Subcutaneous abdominal adipose tissue (tissue), 5 donors: ENCODE data around the gene IFNA21.
A peak's percentile ranks its signal among the peaks of the same experiment; 100 is the strongest.
"Not testable (repeated sequence)": the region's sequence is repeated elsewhere in the genome, so short reads cannot be mapped to it uniquely, and the experiment has no call there.

Experiments
- H3K27ac ChIP-seq: one replicate; pipeline ENCODE4 v1.7.0; 2013; ENCODE audit warnings: low read depth, mild to moderate bottlenecking, inconsistent platforms, low read length, moderate library complexity
- H3K27me3 ChIP-seq, 5 donors: one replicate each; pipeline ENCODE4 v1.7.0; 2013; ENCODE audit warnings: low read length in 5 of 5, inconsistent platforms in 1 of 5; ENCODE audit not compliant: control insufficient read depth in 5 of 5, insufficient read depth in 4 of 5
- H3K36me3 ChIP-seq, 5 donors: one replicate each; pipeline ENCODE4 v1.7.0; 2013; ENCODE audit warnings: low read length in 5 of 5; ENCODE audit not compliant: control insufficient read depth in 5 of 5, insufficient read depth in 5 of 5
- H3K4me1 ChIP-seq, 5 donors: one replicate each; pipeline ENCODE4 v1.7.0; 2013; ENCODE audit warnings: low read length in 5 of 5, mild to moderate bottlenecking in 3 of 5, moderate library complexity in 1 of 5; ENCODE audit not compliant: control insufficient read depth in 5 of 5, insufficient read depth in 5 of 5
- H3K4me3 ChIP-seq, 5 donors: one replicate each; pipeline ENCODE4 v1.7.0; 2013; ENCODE audit warnings: low read length in 5 of 5, low read depth in 1 of 5
- H3K9ac ChIP-seq, 5 donors: one replicate each; pipeline ENCODE4 v1.7.0; 2013; ENCODE audit warnings: low read length in 5 of 5, mild to moderate bottlenecking in 4 of 5, moderate library complexity in 3 of 5
- H3K9me3 ChIP-seq, 5 donors: one replicate each; pipeline ENCODE4 v1.7.0; 2013; ENCODE audit warnings: low read length in 5 of 5; ENCODE audit not compliant: control insufficient read depth in 5 of 5
- donor health status: healthy.
- donor health status: healthy.
- donor health status: healthy.
- donor health status: healthy.
- donor health status: healthy.

Gene IFNA21

GRCh38 chr9:21182810-21183736 lies 16.6 kb upstream of the IFNA21 start:
- not testable (repeated sequence) for H3K27me3 ChIP-seq, H3K9me3 ChIP-seq, H3K27ac ChIP-seq, H3K36me3 ChIP-seq, H3K9ac ChIP-seq, H3K4me3 ChIP-seq, H3K4me1 ChIP-seq

GRCh38 chr9:21174671-21175070 lies 8.2 kb upstream of the IFNA21 start:
- Histone ChIP-seq H3K9me3 (no peaks in the 10 kb centered on the region), H3K27ac (no peak overlapping the region), H3K27me3 (no peaks in the 10 kb centered on the region), H3K9ac (no peak overlapping the region), H3K4me3 (no peak overlapping the region), H3K36me3 (no peaks in the 10 kb centered on the region), H3K4me1 (no peaks in the 10 kb centered on the region)

DNA sequence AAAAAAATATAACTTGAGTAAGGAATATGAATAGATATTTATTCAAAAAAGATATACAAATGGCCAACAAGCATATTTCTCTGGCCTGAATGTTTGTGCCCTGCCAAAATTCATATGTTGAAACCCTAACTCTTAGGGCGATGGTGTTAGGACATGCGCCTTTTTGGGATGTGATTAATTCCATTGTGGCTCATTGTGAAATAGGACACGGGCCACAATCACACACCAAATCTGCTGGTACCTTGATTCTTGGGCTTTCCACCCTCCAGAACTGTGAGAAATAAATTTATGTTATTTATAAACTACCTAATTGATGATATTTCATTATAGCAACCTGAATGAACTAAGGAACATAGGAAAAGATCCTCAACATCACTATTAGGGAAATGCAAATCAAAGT lies 5.7 kb upstream of the IFNA21 start:
- H3K9me3 ChIP-seq, result no peaks in the 10 kb centered on the region
- H3K27me3 ChIP-seq, result no peaks in the 10 kb centered on the region
- no peaks in the 10 kb centered on the region for H3K4me1 ChIP-seq
- no peak overlapping the region for H3K9ac ChIP-seq
- H3K27ac ChIP-seq, result no peak overlapping the region
- no peaks in the 10 kb centered on the region for H3K36me3 ChIP-seq
- no peak overlapping the region for H3K4me3 ChIP-seq

GRCh38 chr9:21171351-21171750 lies 4.9 kb upstream of the IFNA21 start:
- no peak overlapping the region for H3K27ac ChIP-seq
- H3K4me3 ChIP-seq, result no peak overlapping the region
- H3K36me3 ChIP-seq, result no peaks in the 10 kb centered on the region
- no peaks in the 10 kb centered on the region for H3K27me3 ChIP-seq
- no peak overlapping the region for H3K9ac ChIP-seq
- no peaks in the 10 kb centered on the region for H3K4me1 ChIP-seq
- no peaks in the 10 kb centered on the region for H3K9me3 ChIP-seq

GRCh38 chr9:21165516-21165915 lies 944 bp downstream of the IFNA21 start:
- no peaks in the 10 kb centered on the region for H3K9me3 ChIP-seq
- no peaks in the 10 kb centered on the region for H3K36me3 ChIP-seq
- no peak overlapping the region for H3K27ac ChIP-seq
- no peak overlapping the region for H3K9ac ChIP-seq
- no peak overlapping the region for H3K4me3 ChIP-seq
- no peaks in the 10 kb centered on the region for H3K4me1 ChIP-seq
- H3K27me3 ChIP-seq, result no peaks in the 10 kb centered on the region

- Histone ChIP-seq H3K36me3 (no peaks in the 10 kb centered on the region), H3K9me3 (no peaks in the 10 kb centered on the region), H3K9ac (no peak overlapping the region), H3K4me3 (no peak overlapping the region), H3K27ac (no peak overlapping the region), H3K4me1 (peaks cover 0 to 5% (median 0%) of the 10 kb centered on the region in 5 donors), H3K27me3 (no peaks in the 10 kb centered on the region)
Observed at GRCh38 chr9:21160178-21160577, 6.3 kb downstream of the IFNA21 start.

GRCh38 chr9:21155501-21155900 lies 11.0 kb downstream of the IFNA21 start:
- Histone ChIP-seq H3K27ac (no peak overlapping the region), H3K36me3 (no peaks in the 10 kb centered on the region), H3K9ac (no peak overlapping the region), H3K4me1 (peaks cover 3 to 14% (median 12%) of the 10 kb centered on the region in 5 donors), H3K27me3 (no peaks in the 10 kb centered on the region), H3K9me3 (no peaks in the 10 kb centered on the region), H3K4me3 (no peak overlapping the region)

GRCh38 chr9:21154018-21154608 lies 12.3 kb downstream of the IFNA21 start:
- H3K27me3 ChIP-seq, result no peaks in the 10 kb centered on the region
- no peak overlapping the region for H3K9ac ChIP-seq
- no peak overlapping the region for H3K27ac ChIP-seq
- H3K4me1 ChIP-seq, result peaks cover 3 to 12% (median 9%) of the 10 kb centered on the region in 5 donors
- H3K4me3 ChIP-seq, result peak overlapping the region in 1 of 5 donors; percentile 33
- no peaks in the 10 kb centered on the region for H3K9me3 ChIP-seq
- H3K36me3 ChIP-seq, result no peaks in the 10 kb centered on the region

- Histone ChIP-seq H3K9me3 (no peaks in the 10 kb centered on the region), H3K27ac (no peak overlapping the region), H3K4me1 (peaks cover 3 to 12% (median 9%) of the 10 kb centered on the region in 5 donors), H3K4me3 (no peak overlapping the region), H3K9ac (no peak overlapping the region), H3K27me3 (no peaks in the 10 kb centered on the region), H3K36me3 (no peaks in the 10 kb centered on the region)
Observed at GRCh38 chr9:21153336-21154017, 13.0 kb downstream of the IFNA21 start.

DNA sequence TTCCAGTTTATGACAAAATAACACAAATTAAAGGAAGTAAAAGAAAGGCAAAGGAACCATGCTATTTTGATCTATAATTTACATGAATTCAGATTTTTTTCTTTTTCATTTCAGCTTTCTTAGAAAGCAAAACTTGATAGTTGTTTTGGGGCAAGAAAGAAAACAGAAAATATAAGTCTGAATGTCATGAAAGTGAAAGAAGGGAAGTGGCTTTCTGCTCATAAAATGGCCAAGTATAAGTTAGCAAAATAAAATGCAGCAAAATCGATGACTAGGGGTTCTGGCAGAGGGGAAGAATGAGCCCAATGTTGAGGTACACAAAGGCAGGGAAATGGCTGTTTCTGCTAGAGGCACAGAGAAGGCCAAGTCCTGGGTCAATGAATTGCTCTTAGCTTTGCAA lies 21.9 kb downstream of the IFNA21 start:
- H3K27me3 ChIP-seq, result no peaks in the 10 kb centered on the region
- H3K4me3 ChIP-seq, result no peak overlapping the region
- no peaks in the 10 kb centered on the region for H3K36me3 ChIP-seq
- peaks cover 0 to 4% (median 0%) of the 10 kb centered on the region in 5 donors for H3K9me3 ChIP-seq
- no peak overlapping the region for H3K9ac ChIP-seq
- peaks cover 0 to 17% (median 0%) of the 10 kb centered on the region in 5 donors for H3K4me1 ChIP-seq
- no peak overlapping the region for H3K27ac ChIP-seq
